HepG2 (cell line): Measurements from ENCODE around the gene SPON1.

ENCODE experiments used
- CBFB ChIP-seq: sonication (generic); formaldehyde crosslinking; IDR thresholded peaks from 2 replicates; pipeline ENCODE4 v1.4.0; 2020; ENCODE audit warnings: missing genetic modification reagents
- EZH2 ChIP-seq: conservative IDR thresholded peaks from 2 replicates; pipeline ENCODE4 v1.6.1; 2012; ENCODE audit warnings: mild to moderate bottlenecking, low read depth, low read length, moderate library complexity
- FOXM1 ChIP-seq: sonication (generic); formaldehyde crosslinking; IDR thresholded peaks from 2 replicates; pipeline ENCODE4 v1.5.0; 2020; ENCODE audit warnings: missing genetic modification reagents
- GATA4 ChIP-seq: sonication (generic); IDR thresholded peaks from 2 replicates; pipeline ENCODE4 v1.6.1; 2016; ENCODE audit warnings: antibody characterized with exemption, low read depth, borderline replicate concordance
- KAT8 ChIP-seq: IDR thresholded peaks from 2 replicates; pipeline ENCODE4 v1.6.1; 2016; ENCODE audit warnings: missing genetic modification reagents, missing compliant biosample characterization
- POLR2A ChIP-seq, 2 experiments: IDR thresholded peaks; 2 replicates each; pipeline ENCODE4 v1.6.1; 2011; ENCODE audit warnings: low read depth in 2 of 2, low read length in 2 of 2, mild to moderate bottlenecking in 1 of 2, moderate library complexity in 1 of 2; ENCODE audit not compliant: insufficient read depth in 1 of 2
- RAD21 ChIP-seq: fragments of 450-650 bp; formaldehyde crosslinking; IDR thresholded peaks from 2 replicates; pipeline ENCODE4 v1.5.0; 2020; ENCODE audit warnings: mild to moderate bottlenecking
- TCF7 ChIP-seq: sonication (generic); IDR thresholded peaks from 2 replicates; pipeline ENCODE4 v1.6.1; 2016; ENCODE audit warnings: antibody characterized with exemption, low read depth
- U2AF2 ChIP-seq: fragments of 200-400 bp; formaldehyde crosslinking; IDR thresholded peaks from 2 replicates; pipeline ENCODE4 v1.6.1; 2017; ENCODE audit warnings: low read depth, mild to moderate bottlenecking, low read length
- ZNF24 ChIP-seq: fragments of 450-650 bp; IDR thresholded peaks from 2 replicates; pipeline ENCODE4 v1.6.1; 2017; ENCODE audit warnings: antibody characterized with exemption, mild to moderate bottlenecking
- ZNF496 ChIP-seq: sonication (generic); formaldehyde crosslinking; IDR thresholded peaks from 2 replicates; pipeline ENCODE4 v1.8.1; 2023; ENCODE audit warnings: mild to moderate bottlenecking, moderate library complexity, missing genetic modification reagents; ENCODE audit not compliant: insufficient replicate concordance

DNA sequence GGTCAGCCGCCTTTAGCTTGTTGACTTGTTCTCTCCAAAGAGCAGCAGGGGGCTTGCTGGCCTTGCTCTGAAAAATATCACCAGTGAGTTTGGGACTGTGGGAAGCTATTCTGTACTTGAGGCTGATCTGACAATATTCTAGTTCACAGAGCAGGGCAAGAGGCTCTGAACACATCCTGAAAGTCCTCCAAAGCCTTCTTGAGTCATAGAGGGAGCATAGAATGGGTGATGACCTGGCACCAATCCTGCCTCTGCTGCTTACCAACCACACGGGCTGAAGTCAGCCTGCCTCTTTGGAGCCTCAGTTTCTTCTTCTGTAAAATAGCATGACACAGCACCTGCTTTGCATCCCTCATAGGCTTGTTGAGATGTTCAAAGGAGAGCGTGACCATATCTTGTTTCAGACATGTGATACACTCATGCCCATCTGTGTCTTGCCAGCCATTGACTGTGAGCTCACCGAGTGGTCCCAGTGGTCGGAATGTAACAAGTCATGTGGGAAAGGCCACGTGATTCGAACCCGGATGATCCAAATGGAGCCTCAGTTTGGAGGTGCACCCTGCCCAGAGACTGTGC, 299.8 kb downstream of the SPON1 start:
- TF ChIP-seq U2AF2: no peak
- no peak for TF ChIP-seq KAT8
- no peak for TF ChIP-seq RAD21 (CRISPR knock-in tag)
- TF ChIP-seq POLR2A (IDR thresholded peaks at IDR 0.05; ENCODE audit: insufficient read depth in 1 of 2, low read depth in 2 of 2, low read length in 2 of 2): no peak
- TF ChIP-seq TCF7: no peak
- TF ChIP-seq EZH2: no peak
- no peak for TF ChIP-seq CBFB (CRISPR knock-in tag)
- no peak for TF ChIP-seq FOXM1 (CRISPR knock-in tag)
- no peak for TF ChIP-seq GATA4
- no peak for TF ChIP-seq ZNF496
- TF ChIP-seq ZNF24: no peak
